H9 (cell line): ENCODE measurements around the gene ACAP2. TPM values are rescaled to one million over a fixed set of nuclear protein-coding genes. Genes with fewer than 3 reads are reported as not detected.

ENCODE experiments used
- DNase-seq: peaks from one replicate; pipeline ENCODE4 v3.0.0-alpha.2; 2017
- H2AFZ ChIP-seq: one replicate; pipeline ENCODE4 v1.6.1; 2013; ENCODE audit warnings: mild to moderate bottlenecking, low read length, control low read depth, moderate library complexity
- H2AK5ac ChIP-seq: 2 replicates; pipeline ENCODE4 v1.6.1; 2013; ENCODE audit warnings: low read length, control low read depth, mixed read lengths; ENCODE audit not compliant: insufficient read length
- H2BK120ac ChIP-seq: one replicate; pipeline ENCODE4 v1.6.1; 2013; ENCODE audit warnings: low read depth, mild to moderate bottlenecking, low read length, control low read depth, inconsistent platforms; ENCODE audit not compliant: poor library complexity, severe bottlenecking
- H2BK12ac ChIP-seq: 2 replicates; pipeline ENCODE4 v1.6.1; 2013; ENCODE audit warnings: low read length, control low read depth, mixed read lengths, low read depth; ENCODE audit not compliant: insufficient read length
- H2BK15ac ChIP-seq: 2 replicates; pipeline ENCODE4 v1.6.1; 2013; ENCODE audit warnings: low read depth, low read length, control low read depth
- H2BK20ac ChIP-seq: one replicate; pipeline ENCODE4 v1.6.1; 2013; ENCODE audit warnings: low read depth, mild to moderate bottlenecking, low read length, control low read depth, inconsistent platforms; ENCODE audit not compliant: poor library complexity, severe bottlenecking
- H2BK5ac ChIP-seq: 2 replicates; pipeline ENCODE4 v1.6.1; 2013; ENCODE audit warnings: low read length, control low read depth, mixed read lengths; ENCODE audit not compliant: insufficient read length
- H3K14ac ChIP-seq: 2 replicates; pipeline ENCODE4 v1.6.1; 2013; ENCODE audit warnings: low read length, control low read depth; ENCODE audit not compliant: insufficient read depth
- H3K18ac ChIP-seq: 2 replicates; pipeline ENCODE4 v1.6.1; 2013; ENCODE audit warnings: low read depth, mild to moderate bottlenecking, mixed read lengths, low read length, control low read depth; ENCODE audit not compliant: insufficient read length
- H3K23ac ChIP-seq: 2 replicates; pipeline ENCODE4 v1.6.1; 2013; ENCODE audit warnings: low read length, control low read depth, mixed read lengths, low read depth; ENCODE audit not compliant: insufficient read length
- H3K23me2 ChIP-seq: 2 replicates; pipeline ENCODE4 v1.6.1; 2013; ENCODE audit warnings: low read depth, mild to moderate bottlenecking, mixed read lengths, low read length, control low read depth; ENCODE audit not compliant: insufficient read length, poor library complexity, severe bottlenecking
- H3K27ac ChIP-seq: 2 replicates; pipeline ENCODE4 v1.5.1; 2013; ENCODE audit warnings: low read length, control low read depth, mixed read lengths, low read depth; ENCODE audit not compliant: insufficient read length
- H3K27me3 ChIP-seq: 2 replicates; pipeline ENCODE4 v1.6.1; 2013; ENCODE audit warnings: low read length, control low read depth, inconsistent platforms; ENCODE audit not compliant: insufficient read depth
- H3K4ac ChIP-seq: 2 replicates; pipeline ENCODE4 v1.6.1; 2013; ENCODE audit warnings: low read depth, mild to moderate bottlenecking, control low read depth, inconsistent platforms, low read length, moderate library complexity
- H3K4me1 ChIP-seq: 2 replicates; pipeline ENCODE4 v1.6.1; 2013; ENCODE audit warnings: low read length, control low read depth, inconsistent platforms; ENCODE audit not compliant: insufficient read depth
- H3K4me2 ChIP-seq: 2 replicates; pipeline ENCODE4 v1.6.1; 2013; ENCODE audit warnings: low read length, control low read depth, mixed read lengths; ENCODE audit not compliant: insufficient read length, insufficient read depth
- H3K56ac ChIP-seq: 2 replicates; pipeline ENCODE4 v1.6.1; 2013; ENCODE audit warnings: low read depth, mild to moderate bottlenecking, mixed read lengths, low read length, control low read depth; ENCODE audit not compliant: insufficient read length
- H3K79me1 ChIP-seq: 2 replicates; pipeline ENCODE4 v1.6.1; 2013; ENCODE audit warnings: low read depth, mild to moderate bottlenecking, moderate library complexity, low read length, control low read depth, inconsistent platforms; ENCODE audit not compliant: insufficient read depth, poor library complexity, severe bottlenecking
- H3K79me2 ChIP-seq: 2 replicates; pipeline ENCODE4 v1.6.1; 2013; ENCODE audit warnings: low read length, control low read depth, inconsistent platforms; ENCODE audit not compliant: insufficient read depth
- H3K9ac ChIP-seq: 2 replicates; pipeline ENCODE4 v1.6.1; 2013; ENCODE audit warnings: low read length, control low read depth, mixed read lengths; ENCODE audit not compliant: insufficient read length; ENCODE audit errors: extremely low read depth
- H3K9me3 ChIP-seq: one replicate; pipeline ENCODE4 v1.6.1; 2013; ENCODE audit warnings: low read depth, low read length, inconsistent platforms; ENCODE audit not compliant: control insufficient read depth
- H3T11ph ChIP-seq: one replicate; pipeline ENCODE4 v1.6.1; 2013; ENCODE audit warnings: mild to moderate bottlenecking, low read length, control low read depth, inconsistent platforms
- H4K20me1 ChIP-seq: one replicate; pipeline ENCODE4 v1.6.1; 2013; ENCODE audit not compliant: control insufficient read depth, insufficient read length, insufficient read depth
- H4K5ac ChIP-seq: 2 replicates; pipeline ENCODE4 v1.6.1; 2013; ENCODE audit warnings: low read depth, mild to moderate bottlenecking, mixed read lengths, low read length, control low read depth; ENCODE audit not compliant: insufficient read length
- H4K8ac ChIP-seq: replicated peaks from 2 replicates; pipeline ENCODE4 v1.6.1; 2013; ENCODE audit warnings: low read length, control low read depth, mixed read lengths, low read depth; ENCODE audit not compliant: insufficient read length
- H4K91ac ChIP-seq: 2 replicates; pipeline ENCODE4 v1.6.1; 2013; ENCODE audit warnings: low read depth, mild to moderate bottlenecking, moderate library complexity, mixed read lengths, low read length, control low read depth; ENCODE audit not compliant: insufficient read length
- H3K27ac Mint-ChIP-seq, 3 experiments: 2 replicates in 2 of 3; 3 replicates in 1 of 3; pipeline ENCODE4 v1.8.0; 2020 to 2021; ENCODE audit warnings: mixed read lengths in 3 of 3, mild to moderate bottlenecking in 1 of 3, moderate library complexity in 1 of 3
- H3K27me3 Mint-ChIP-seq: 2 replicates; pipeline ENCODE4 v1.8.0; 2021; ENCODE audit warnings: low read depth, mild to moderate bottlenecking, moderate library complexity, mixed read lengths
- H3K36me3 Mint-ChIP-seq, 3 experiments: 2 replicates in 2 of 3; 3 replicates in 1 of 3; pipeline ENCODE4 v1.8.0; 2020 to 2021; ENCODE audit warnings: low read depth in 3 of 3, mixed read lengths in 3 of 3; ENCODE audit not compliant: insufficient read depth in 1 of 3
- H3K4me1 Mint-ChIP-seq, 2 experiments: 2 replicates each; pipeline ENCODE4 v1.8.0; 2020; ENCODE audit warnings: mixed read lengths in 2 of 2
- H3K4me3 Mint-ChIP-seq, 2 experiments: 2 replicates in 1 of 2; 3 replicates in 1 of 2; pipeline ENCODE4 v1.8.0; 2020 to 2021; ENCODE audit warnings: mild to moderate bottlenecking in 2 of 2, mixed read lengths in 2 of 2, moderate library complexity in 1 of 2
- H3K9me3 Mint-ChIP-seq, 2 experiments: 2 replicates in 1 of 2; 3 replicates in 1 of 2; pipeline ENCODE4 v1.8.0; 2020; ENCODE audit warnings: mild to moderate bottlenecking in 2 of 2, mixed read lengths in 2 of 2, moderate library complexity in 1 of 2
- CTCF ChIP-seq: fragments of 200-600 bp; sonication (generic); conservative IDR thresholded peaks from 3 replicates; pipeline ENCODE4 v1.8.0; 2021; ENCODE audit warnings: antibody characterized with exemption, mild to moderate bottlenecking
- WGBS: extraction: QIAGEN DNeasy Blood & Tissue Kit; methylation state at CpG from one replicate; pipeline ENCODE4 v1.1.7; 2013; ENCODE audit warnings: missing lambda C conversion rate, low lambda C conversion rate, mixed read lengths; ENCODE audit not compliant: insufficient read length; ENCODE audit errors: extremely low coverage; 5-methylcytosine and 5-hydroxymethylcytosine counted together
- total RNA-seq: library from RNA; stranded (reverse); gene quantifications from 2 replicates; pipeline ENCODE4 v1.2.1, GENCODE V29; 2021

The ACAP2 gene
- total RNA-seq, 1 experiment from 2014 or later = 30.8 TPM

GRCh38 chr3:195236801-195237570 is 205.8 kb downstream of the ACAP2 start:
- Histone ChIP-seq H2BK20ac (no peak overlapping the region), H4K91ac (no peak overlapping the region), H3K4me1 (peaks cover 5% of the 10 kb centered on the region; the same call in 1 of the 2 replicates), H3T11ph (no peak overlapping the region), H3K9me3 (no peaks in the 10 kb centered on the region), H2BK5ac (no peak overlapping the region), H3K23me2 (no peaks in the 10 kb centered on the region), H3K9ac (no peak overlapping the region), H3K27me3 (no peaks in the 10 kb centered on the region), H4K5ac (no peak overlapping the region), H3K4ac (no peak overlapping the region), H3K56ac (no peak overlapping the region), H3K79me2 (no peaks in the 10 kb centered on the region; the same call in 1 of the 2 replicates), H3K18ac (no peak overlapping the region), H2AK5ac (no peak overlapping the region), H4K20me1 (no peaks in the 10 kb centered on the region), H2BK12ac (no peak overlapping the region), H4K8ac (no peak overlapping the region), H2BK120ac (no peak overlapping the region), H3K27ac (no peak overlapping the region), H2AFZ (no peak overlapping the region), H3K23ac (no peak overlapping the region), H3K14ac (no peak overlapping the region), H3K79me1 (no peaks in the 10 kb centered on the region), H3K4me2 (no peak overlapping the region), H2BK15ac (no peak overlapping the region)
- no peak for TF ChIP-seq CTCF
- Mint-ChIP-seq H3K27me3 (no peaks in the 10 kb centered on the region; the same call in 1 of the 2 replicates), H3K4me1 (peaks cover 14 to 21% of the 10 kb centered on the region in 2 experiments), H3K4me3 (no peak overlapping the region), H3K27ac (peak overlapping the region in 2 of 3 experiments; percentile 71 to 85; a peak in 1 of 7 replicates), H3K36me3 (peaks cover 22 to 44% (median 31%) of the 10 kb centered on the region in 3 experiments), H3K9me3 (peaks cover 4 to 21% of the 10 kb centered on the region in 2 experiments; a peak in 2 of 5 replicates)
- DNase-seq = no peak
- WGBS = no CpG with 5 or more reads among the region's 10 CpGs
